Measurements from ENCODE around the gene PLD1. TPM values are rescaled to one million over a fixed set of nuclear protein-coding genes. Genes with fewer than 3 reads are reported as not detected.
"Not testable (repeated sequence)": the region's sequence is repeated elsewhere in the genome, so short reads cannot be mapped to it uniquely, and the experiment has no call there.

PLD1 gene
- polyA plus RNA-seq, 1 donor = 87.6 TPM

DNA sequence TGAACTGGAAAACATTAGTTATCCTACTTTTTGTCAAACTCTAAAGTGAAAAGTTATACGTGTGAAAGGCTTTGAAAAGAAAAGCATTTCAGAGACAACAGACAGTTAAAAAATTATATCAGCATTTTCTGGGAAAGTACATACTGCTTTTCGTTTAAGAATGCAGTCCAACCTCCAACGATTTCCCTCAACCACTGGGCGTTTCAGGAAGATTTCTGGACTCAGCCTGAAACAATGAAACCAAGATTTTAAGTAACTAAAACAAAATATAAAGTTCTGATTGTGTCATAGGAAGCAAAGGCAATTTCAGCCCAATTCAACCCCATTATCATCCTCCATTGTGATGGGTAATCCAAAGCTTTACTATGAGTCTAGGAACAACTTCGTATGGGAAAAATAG is 110.7 kb downstream of the PLD1 start:
- peaks cover 5% of the 10 kb centered on the region for H3K9me3 ChIP-seq (ENCODE audit: control insufficient read depth, low read depth, low read length)
- DNase-seq = no peak
- H3K4me3 ChIP-seq (ENCODE audit: low read length) = no peak overlapping the region
- H3K36me3 ChIP-seq (ENCODE audit: control insufficient read depth, insufficient read depth, low read length) = peaks cover 21% of the 10 kb centered on the region
- H3K27me3 ChIP-seq (ENCODE audit: control insufficient read depth, insufficient read depth, low read length) = no peaks in the 10 kb centered on the region
- peaks cover 21% of the 10 kb centered on the region for H3K4me1 ChIP-seq (ENCODE audit: control insufficient read depth, insufficient read depth, low read length)
- H3K27ac ChIP-seq (ENCODE audit: low read length) = no peak overlapping the region
- no CpG with 5 or more reads among the region's 5 CpGs for WGBS (ENCODE audit: insufficient coverage, low lambda C conversion rate)

DNA sequence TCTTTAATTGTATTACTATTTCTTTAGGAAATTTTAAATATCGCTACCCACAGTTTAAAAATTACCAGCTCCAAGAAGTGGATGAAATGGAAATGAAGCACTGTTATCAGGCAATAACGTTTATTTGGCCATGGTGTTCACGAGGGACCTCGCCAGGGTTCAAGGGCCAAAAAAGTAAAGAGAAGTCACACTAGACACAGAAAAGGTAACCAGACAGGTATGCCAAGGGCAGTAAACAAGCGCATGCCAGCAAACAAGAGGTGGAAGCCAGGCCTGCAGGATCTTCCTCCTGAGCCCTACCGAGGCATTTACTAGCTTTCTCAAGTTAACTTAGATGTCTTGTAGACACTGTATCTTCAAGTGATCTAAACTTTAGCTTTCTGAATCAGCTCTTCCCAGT is 113.5 kb downstream of the PLD1 start:
- 92% methylated on average over 2 of the region's 6 CpGs for WGBS (ENCODE audit: insufficient coverage, low lambda C conversion rate)
- H3K9me3 ChIP-seq (ENCODE audit: control insufficient read depth, low read depth, low read length) = peaks cover 2% of the 10 kb centered on the region
- H3K27ac ChIP-seq (ENCODE audit: low read length) = peak overlapping the region; percentile 56
- H3K27me3 ChIP-seq (ENCODE audit: control insufficient read depth, insufficient read depth, low read length) = no peaks in the 10 kb centered on the region
- H3K4me1 ChIP-seq (ENCODE audit: control insufficient read depth, insufficient read depth, low read length) = peaks cover 21% of the 10 kb centered on the region
- H3K36me3 ChIP-seq (ENCODE audit: control insufficient read depth, insufficient read depth, low read length) = peaks cover 18% of the 10 kb centered on the region
- no peak for DNase-seq
- no peak overlapping the region for H3K4me3 ChIP-seq (ENCODE audit: low read length)

- DNase-seq = no peak
- Histone ChIP-seq H3K4me3 (ENCODE audit: low read length) (no peak overlapping the region), H3K27me3 (ENCODE audit: control insufficient read depth, insufficient read depth, low read length) (no peaks in the 10 kb centered on the region), H3K9me3 (ENCODE audit: control insufficient read depth, low read depth, low read length) (peaks cover 2% of the 10 kb centered on the region), H3K27ac (ENCODE audit: low read length) (peak overlapping the region; percentile 58), H3K4me1 (ENCODE audit: control insufficient read depth, insufficient read depth, low read length) (peaks cover 21% of the 10 kb centered on the region), H3K36me3 (ENCODE audit: control insufficient read depth, insufficient read depth, low read length) (peaks cover 18% of the 10 kb centered on the region)
- no CpG with 5 or more reads among the region's 1 CpG for WGBS (ENCODE audit: insufficient coverage, low lambda C conversion rate)
Observed at GRCh38 chr3:171695426-171695825, 114.9 kb downstream of the PLD1 start.

DNA sequence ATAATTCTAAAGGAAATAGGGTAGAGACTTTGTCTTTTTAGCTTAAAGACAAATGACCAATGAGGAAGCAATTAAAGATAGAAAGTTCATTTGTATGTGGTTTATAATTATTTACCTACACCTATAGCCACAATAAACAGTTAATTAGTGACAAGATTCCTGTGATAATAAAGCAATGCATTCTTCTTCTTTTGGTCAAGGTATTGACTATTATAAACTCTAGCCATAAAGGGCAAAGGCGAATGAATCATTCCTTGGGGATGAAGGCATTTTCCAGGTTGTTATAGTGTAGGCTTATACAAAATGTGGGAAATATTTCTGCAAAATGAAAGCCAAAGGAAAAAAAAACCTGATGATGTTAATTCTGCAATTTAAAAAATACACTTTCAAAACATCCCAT is 115.4 kb downstream of the PLD1 start:
- Histone ChIP-seq H3K27ac (ENCODE audit: low read length) (peak overlapping the region; percentile 58), H3K36me3 (ENCODE audit: control insufficient read depth, insufficient read depth, low read length) (peaks cover 18% of the 10 kb centered on the region), H3K4me1 (ENCODE audit: control insufficient read depth, insufficient read depth, low read length) (peaks cover 21% of the 10 kb centered on the region), H3K27me3 (ENCODE audit: control insufficient read depth, insufficient read depth, low read length) (no peaks in the 10 kb centered on the region), H3K4me3 (ENCODE audit: low read length) (no peak overlapping the region), H3K9me3 (ENCODE audit: control insufficient read depth, low read depth, low read length) (no peaks in the 10 kb centered on the region)
- no CpG with 5 or more reads among the region's 1 CpG for WGBS (ENCODE audit: insufficient coverage, low lambda C conversion rate)
- DNase-seq = peak in 1 of 2 donors; percentile 34

DNA sequence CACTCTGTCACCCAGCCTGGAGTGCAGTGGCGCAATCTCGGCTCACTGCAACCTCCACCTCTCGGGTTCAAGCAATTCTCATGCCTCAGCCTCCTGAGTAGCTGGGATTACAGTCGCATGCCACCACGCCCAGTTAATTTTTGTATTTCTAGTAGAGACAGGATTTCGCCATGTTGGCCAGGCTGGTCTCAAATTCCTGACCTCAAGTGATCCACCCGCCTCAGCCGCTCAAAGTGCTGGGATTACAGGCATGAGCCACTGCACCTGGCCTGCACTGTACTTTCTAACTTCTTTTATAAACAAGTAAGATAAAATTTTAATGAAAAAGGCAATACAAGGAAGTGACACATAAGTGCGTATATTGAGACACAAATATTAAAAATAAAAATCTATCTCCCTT is 117.7 kb downstream of the PLD1 start:
- 100% methylated on average over 1 of the region's 9 CpGs for WGBS (ENCODE audit: insufficient coverage, low lambda C conversion rate)
- DNase-seq; H3K27me3 ChIP-seq (ENCODE audit: control insufficient read depth, insufficient read depth, low read length); H3K9me3 ChIP-seq (ENCODE audit: control insufficient read depth, low read depth, low read length); H3K4me3 ChIP-seq (ENCODE audit: low read length); H3K27ac ChIP-seq (ENCODE audit: low read length): not testable (repeated sequence)
- Histone ChIP-seq H3K36me3 (ENCODE audit: control insufficient read depth, insufficient read depth, low read length) (peaks cover 18% of the 10 kb centered on the region), H3K4me1 (ENCODE audit: control insufficient read depth, insufficient read depth, low read length) (peaks cover 21% of the 10 kb centered on the region)

GRCh38 chr3:171691485-171691884 is 118.8 kb downstream of the PLD1 start:
- H3K27me3 ChIP-seq (ENCODE audit: control insufficient read depth, insufficient read depth, low read length) = no peaks in the 10 kb centered on the region
- H3K36me3 ChIP-seq (ENCODE audit: control insufficient read depth, insufficient read depth, low read length) = peaks cover 13% of the 10 kb centered on the region
- no peak overlapping the region for H3K4me3 ChIP-seq (ENCODE audit: low read length)
- peaks cover 14% of the 10 kb centered on the region for H3K4me1 ChIP-seq (ENCODE audit: control insufficient read depth, insufficient read depth, low read length)
- WGBS (ENCODE audit: insufficient coverage, low lambda C conversion rate) = 100% methylated on average over 1 of the region's 1 CpG
- no peaks in the 10 kb centered on the region for H3K9me3 ChIP-seq (ENCODE audit: control insufficient read depth, low read depth, low read length)
- DNase-seq = no peak
- no peak overlapping the region for H3K27ac ChIP-seq (ENCODE audit: low read length)

- H3K27ac ChIP-seq (ENCODE audit: low read length) = no peak overlapping the region
- peaks cover 15% of the 10 kb centered on the region for H3K36me3 ChIP-seq (ENCODE audit: control insufficient read depth, insufficient read depth, low read length)
- DNase-seq = no peak
- H3K27me3 ChIP-seq (ENCODE audit: control insufficient read depth, insufficient read depth, low read length) = no peaks in the 10 kb centered on the region
- H3K4me1 ChIP-seq (ENCODE audit: control insufficient read depth, insufficient read depth, low read length) = peaks cover 7% of the 10 kb centered on the region
- no peaks in the 10 kb centered on the region for H3K9me3 ChIP-seq (ENCODE audit: control insufficient read depth, low read depth, low read length)
- no peak overlapping the region for H3K4me3 ChIP-seq (ENCODE audit: low read length)
Observed at GRCh38 chr3:171690281-171690680, 120.0 kb downstream of the PLD1 start.

- Histone ChIP-seq H3K36me3 (ENCODE audit: control insufficient read depth, insufficient read depth, low read length) (peaks cover 15% of the 10 kb centered on the region), H3K27ac (ENCODE audit: low read length) (no peak overlapping the region), H3K9me3 (ENCODE audit: control insufficient read depth, low read depth, low read length) (no peaks in the 10 kb centered on the region), H3K4me3 (ENCODE audit: low read length) (no peak overlapping the region), H3K4me1 (ENCODE audit: control insufficient read depth, insufficient read depth, low read length) (peaks cover 13% of the 10 kb centered on the region), H3K27me3 (ENCODE audit: control insufficient read depth, insufficient read depth, low read length) (no peaks in the 10 kb centered on the region)
- no CpG with 5 or more reads among the region's 8 CpGs for WGBS (ENCODE audit: insufficient coverage, low lambda C conversion rate)
- no peak for DNase-seq
Observed at GRCh38 chr3:171688593-171688992, 121.7 kb downstream of the PLD1 start.

GRCh38 chr3:171688002-171688401 is 122.3 kb downstream of the PLD1 start:
- no peak overlapping the region for H3K4me3 ChIP-seq (ENCODE audit: low read length)
- peaks cover 19% of the 10 kb centered on the region for H3K4me1 ChIP-seq (ENCODE audit: control insufficient read depth, insufficient read depth, low read length)
- H3K27me3 ChIP-seq (ENCODE audit: control insufficient read depth, insufficient read depth, low read length) = no peaks in the 10 kb centered on the region
- no peak overlapping the region for H3K27ac ChIP-seq (ENCODE audit: low read length)
- DNase-seq = no peak
- H3K9me3 ChIP-seq (ENCODE audit: control insufficient read depth, low read depth, low read length) = no peaks in the 10 kb centered on the region
- H3K36me3 ChIP-seq (ENCODE audit: control insufficient read depth, insufficient read depth, low read length) = peaks cover 12% of the 10 kb centered on the region

- no peak for DNase-seq
- Histone ChIP-seq H3K4me3 (ENCODE audit: low read length) (no peak overlapping the region), H3K27ac (ENCODE audit: low read length) (no peak overlapping the region), H3K36me3 (ENCODE audit: control insufficient read depth, insufficient read depth, low read length) (peaks cover 12% of the 10 kb centered on the region), H3K27me3 (ENCODE audit: control insufficient read depth, insufficient read depth, low read length) (no peaks in the 10 kb centered on the region), H3K4me1 (ENCODE audit: control insufficient read depth, insufficient read depth, low read length) (peaks cover 22% of the 10 kb centered on the region), H3K9me3 (ENCODE audit: control insufficient read depth, low read depth, low read length) (no peaks in the 10 kb centered on the region)
Observed at GRCh38 chr3:171687581-171687980, 122.7 kb downstream of the PLD1 start.

DNA sequence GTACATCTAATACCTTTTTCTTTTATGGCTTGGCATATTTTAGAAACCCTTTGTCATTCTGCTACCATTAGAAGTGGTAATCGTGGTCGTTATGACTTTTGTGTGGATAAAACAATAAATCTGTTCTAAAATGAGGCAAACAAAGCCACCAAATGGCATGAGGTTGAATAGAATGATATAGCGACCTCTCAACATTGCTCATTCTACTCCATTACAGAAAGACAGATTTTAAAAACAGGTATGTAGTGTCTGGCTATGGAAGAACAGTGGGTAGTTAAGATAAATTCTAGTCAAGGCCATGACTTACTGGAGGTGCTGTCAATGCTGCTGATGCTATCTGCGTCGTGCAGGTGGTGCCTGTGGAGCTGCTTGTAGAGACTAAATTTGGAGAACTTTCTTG is 123.2 kb downstream of the PLD1 start:
- peaks cover 10% of the 10 kb centered on the region for H3K36me3 ChIP-seq (ENCODE audit: control insufficient read depth, insufficient read depth, low read length)
- H3K4me1 ChIP-seq (ENCODE audit: control insufficient read depth, insufficient read depth, low read length) = peaks cover 27% of the 10 kb centered on the region
- H3K27ac ChIP-seq (ENCODE audit: low read length) = no peak overlapping the region
- no CpG with 5 or more reads among the region's 5 CpGs for WGBS (ENCODE audit: insufficient coverage, low lambda C conversion rate)
- no peak for DNase-seq
- H3K9me3 ChIP-seq (ENCODE audit: control insufficient read depth, low read depth, low read length) = no peaks in the 10 kb centered on the region
- no peak overlapping the region for H3K4me3 ChIP-seq (ENCODE audit: low read length)
- H3K27me3 ChIP-seq (ENCODE audit: control insufficient read depth, insufficient read depth, low read length) = no peaks in the 10 kb centered on the region

Data from large intestine (tissue), 3 donors.